Naive thymus-derived CD4-positive, alpha-beta T cell (primary cell): Measurements from ENCODE around the gene RNPEP. TPM values are rescaled to one million over a fixed set of nuclear protein-coding genes. Genes with fewer than 3 reads are reported as not detected.
A peak's percentile ranks its signal among the peaks of the same experiment; 100 is the strongest.

Experiments
- ATAC-seq: fragments of 150-1000 bp; cut with Tn5 transposase; 2 replicates; pipeline ENCODE4 v1.10.0; 2021; ENCODE audit warnings: mild to moderate bottlenecking, moderate library complexity
- CTCF ChIA-PET: fragments of 350-600 bp; sonication (Branson Sonifier 250); formaldehyde crosslinking; loops from one replicate; lab custom pipeline; 2021; ENCODE audit warnings: antibody characterized with exemption; lab: Charles Lee
- POLR2A ChIA-PET: fragments of 350-600 bp; sonication (Branson Sonifier 250); formaldehyde crosslinking; loops from one replicate; lab custom pipeline; 2021; ENCODE audit warnings: antibody characterized with exemption, inconsistent platforms; lab: Charles Lee
- DNase-seq, 9 donors: peaks; one replicate each; pipeline versions ENCODE4 v3.0.0 to v3.0.0-alpha.2; 2020 to 2022; ENCODE audit warnings: mixed read lengths in 1 of 9
- H3K27ac ChIP-seq: one replicate; pipeline ENCODE4 v1.7.0; 2013; ENCODE audit warnings: mild to moderate bottlenecking, low read depth, low read length, moderate library complexity
- H3K27me3 ChIP-seq, 2 donors: one replicate each; pipeline ENCODE4 v1.7.0; 2013; ENCODE audit warnings: low read length in 2 of 2, mild to moderate bottlenecking in 2 of 2, moderate library complexity in 2 of 2; ENCODE audit not compliant: control insufficient read depth in 2 of 2, insufficient read depth in 2 of 2
- H3K36me3 ChIP-seq, 3 experiments: 1 replicate in 2 of 3; 2 replicates in 1 of 3; pipeline ENCODE4 v1.7.0; 2013; ENCODE audit warnings: low read length in 3 of 3, mild to moderate bottlenecking in 3 of 3, moderate library complexity in 1 of 3; ENCODE audit not compliant: insufficient read depth in 3 of 3, control insufficient read depth in 2 of 3
- H3K4me1 ChIP-seq, 2 donors: one replicate each; pipeline ENCODE4 v1.7.0; 2013; ENCODE audit warnings: low read length in 2 of 2, mild to moderate bottlenecking in 2 of 2, moderate library complexity in 1 of 2; ENCODE audit not compliant: control insufficient read depth in 2 of 2, insufficient read depth in 2 of 2
- H3K4me3 ChIP-seq: 2 replicates; pipeline ENCODE4 v1.7.0; 2013; ENCODE audit warnings: mild to moderate bottlenecking, low read length
- H3K9me3 ChIP-seq, 3 experiments: 1 replicate in 2 of 3; 2 replicates in 1 of 3; pipeline ENCODE4 v1.7.0; 2013; ENCODE audit warnings: low read length in 3 of 3; ENCODE audit not compliant: control insufficient read depth in 2 of 3
- H3K27ac Mint-ChIP-seq, 9 donors: one replicate each; pipeline ENCODE4 v1.8.0; 2020 to 2022; ENCODE audit warnings: mixed read lengths in 9 of 9, mild to moderate bottlenecking in 8 of 9, moderate library complexity in 5 of 9, inconsistent platforms in 2 of 9
- H3K27me3 Mint-ChIP-seq, 5 donors: one replicate each; pipeline ENCODE4 v1.8.0; 2021 to 2022; ENCODE audit warnings: mixed read lengths in 5 of 5, mild to moderate bottlenecking in 1 of 5
- H3K36me3 Mint-ChIP-seq, 5 donors: one replicate each; pipeline ENCODE4 v1.8.0; 2020 to 2022; ENCODE audit warnings: mixed read lengths in 5 of 5, mild to moderate bottlenecking in 3 of 5, inconsistent platforms in 1 of 5
- H3K4me1 Mint-ChIP-seq, 7 donors: one replicate each; pipeline ENCODE4 v1.8.0; 2020 to 2022; ENCODE audit warnings: mixed read lengths in 7 of 7, mild to moderate bottlenecking in 3 of 7, inconsistent platforms in 1 of 7
- H3K4me3 Mint-ChIP-seq, 10 donors: one replicate each; pipeline ENCODE4 v1.8.0; 2020 to 2022; ENCODE audit warnings: mild to moderate bottlenecking in 10 of 10, mixed read lengths in 10 of 10, moderate library complexity in 6 of 10, inconsistent platforms in 2 of 10
- H3K9me3 Mint-ChIP-seq, 11 donors: one replicate each; pipeline ENCODE4 v1.8.0; 2020 to 2022; ENCODE audit warnings: mixed read lengths in 11 of 11, mild to moderate bottlenecking in 4 of 11, inconsistent platforms in 1 of 11, moderate library complexity in 1 of 11
- intact Hi-C, 2 donors: fragments of 100-400 bp; cut with micrococcal nuclease; formaldehyde crosslinking; loops; one replicate each; pipeline ENCODE4 v1.15.1; 2023
- polyA plus RNA-seq, 2 donors: library from polyadenylated mRNA; unstranded; fragments of 300-500 nt; fragmentation: Illumina TruSeq; gene quantifications; one replicate each; pipeline ENCODE4 v1.2.3, GENCODE V29; 2021
- total RNA-seq, 6 experiments: library from RNA in 5 of 6; stranded (reverse) in 5 of 6; gene quantifications; 1 replicate in 5 of 6; 2 replicates in 1 of 6; pipeline ENCODE4 v1.2.3 and lab custom pipeline; 2021 to 2026

The RNPEP gene, protein sequence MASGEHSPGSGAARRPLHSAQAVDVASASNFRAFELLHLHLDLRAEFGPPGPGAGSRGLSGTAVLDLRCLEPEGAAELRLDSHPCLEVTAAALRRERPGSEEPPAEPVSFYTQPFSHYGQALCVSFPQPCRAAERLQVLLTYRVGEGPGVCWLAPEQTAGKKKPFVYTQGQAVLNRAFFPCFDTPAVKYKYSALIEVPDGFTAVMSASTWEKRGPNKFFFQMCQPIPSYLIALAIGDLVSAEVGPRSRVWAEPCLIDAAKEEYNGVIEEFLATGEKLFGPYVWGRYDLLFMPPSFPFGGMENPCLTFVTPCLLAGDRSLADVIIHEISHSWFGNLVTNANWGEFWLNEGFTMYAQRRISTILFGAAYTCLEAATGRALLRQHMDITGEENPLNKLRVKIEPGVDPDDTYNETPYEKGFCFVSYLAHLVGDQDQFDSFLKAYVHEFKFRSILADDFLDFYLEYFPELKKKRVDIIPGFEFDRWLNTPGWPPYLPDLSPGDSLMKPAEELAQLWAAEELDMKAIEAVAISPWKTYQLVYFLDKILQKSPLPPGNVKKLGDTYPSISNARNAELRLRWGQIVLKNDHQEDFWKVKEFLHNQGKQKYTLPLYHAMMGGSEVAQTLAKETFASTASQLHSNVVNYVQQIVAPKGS
- total RNA-seq: 10 to 100 TPM; 19.4 to 43.4 (median 26.8) TPM
- polyA plus RNA-seq: 10 to 100 TPM; 23.1 to 30.2 TPM
- total RNA-seq (lab: John Stamatoyannopoulos, UW): 22.5 reads per million, percentile 53 among the genes with 10 or more reads in this experiment

DNA sequence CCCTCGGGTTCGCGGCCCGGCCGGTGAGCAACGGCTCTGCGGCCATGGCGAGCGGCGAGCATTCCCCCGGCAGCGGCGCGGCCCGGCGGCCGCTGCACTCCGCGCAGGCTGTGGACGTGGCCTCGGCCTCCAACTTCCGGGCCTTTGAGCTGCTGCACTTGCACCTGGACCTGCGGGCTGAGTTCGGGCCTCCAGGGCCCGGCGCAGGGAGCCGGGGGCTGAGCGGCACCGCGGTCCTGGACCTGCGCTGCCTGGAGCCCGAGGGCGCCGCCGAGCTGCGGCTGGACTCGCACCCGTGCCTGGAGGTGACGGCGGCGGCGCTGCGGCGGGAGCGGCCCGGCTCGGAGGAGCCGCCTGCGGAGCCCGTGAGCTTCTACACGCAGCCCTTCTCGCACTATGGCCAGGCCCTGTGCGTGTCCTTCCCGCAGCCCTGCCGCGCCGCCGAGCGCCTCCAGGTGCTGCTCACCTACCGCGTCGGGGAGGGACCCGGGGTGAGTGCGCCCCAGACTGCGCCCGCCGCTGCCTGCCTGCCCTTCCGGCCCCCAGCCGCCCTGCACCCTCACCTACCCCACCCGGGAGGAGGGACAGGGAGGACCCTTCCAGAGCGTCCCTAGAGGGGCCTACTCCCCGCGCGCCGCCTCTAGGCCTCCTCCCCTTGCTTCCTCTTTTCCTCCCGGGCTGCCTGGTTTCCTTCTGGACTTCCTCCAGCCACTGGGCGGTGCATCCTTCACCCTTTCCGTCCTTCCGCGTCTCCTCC, at the start of gene RNPEP:
TSS of gene RNPEP (plus strand) at position 26 of the 757 bp plus-strand sequence. CDS start at position 45, 19 bp downstream.
- peaks cover 0 to 16% (median 0%) of the 10 kb centered on the region in 5 donors for H3K27me3 Mint-ChIP-seq
- H3K27ac ChIP-seq: peak within 1 kb of the TSS; percentile 82
- ATAC-seq (peak; percentile 84), DNase-seq (peak; percentile 42 to 61 (median 58))
- no peaks in the 10 kb centered on the region for H3K27me3 ChIP-seq
- intact Hi-C loops: loop anchor here (1.0 to 2.0 kb wide), 2 partner anchors 28 to 154 kb away; partner anchors contain the start of genes TIMM17A (in 2 of the 2) and IPO9 (in 1 of the 2)
- peaks cover 18 to 34% (median 24%) of the 10 kb centered on the region in 7 donors for H3K4me1 Mint-ChIP-seq
- POLR2A ChIA-PET: interaction anchor here (1.1 to 1.9 kb wide), 6 partner anchors 9 to 153 kb away, joined by 3 to 7 read pairs (median 5); partner anchors contain the start of genes IPO9 and TIMM17A
- H3K4me3 ChIP-seq: peak within 1 kb of the TSS; percentile 61
- peaks cover 7 to 8% of the 10 kb centered on the region in 2 donors for H3K4me1 ChIP-seq
- H3K36me3 ChIP-seq: no peaks in the 10 kb centered on the region
- CTCF ChIA-PET: interaction anchor here (1.0 to 1.2 kb wide), 2 partner anchors 9 kb away, joined by 4 read pairs; no protein-coding TSS in a partner anchor
- H3K9me3 Mint-ChIP-seq: no peaks in the 10 kb centered on the region
- H3K4me3 Mint-ChIP-seq: peak within 1 kb of the TSS; percentile 92 to 100 (median 97)
- peak within 1 kb of the TSS; percentile 81 to 98 (median 93) for H3K27ac Mint-ChIP-seq
- H3K36me3 Mint-ChIP-seq: peaks cover 0 to 4% (median 0%) of the 10 kb centered on the region in 5 donors
- H3K9me3 ChIP-seq: no peaks in the 10 kb centered on the region

DNA sequence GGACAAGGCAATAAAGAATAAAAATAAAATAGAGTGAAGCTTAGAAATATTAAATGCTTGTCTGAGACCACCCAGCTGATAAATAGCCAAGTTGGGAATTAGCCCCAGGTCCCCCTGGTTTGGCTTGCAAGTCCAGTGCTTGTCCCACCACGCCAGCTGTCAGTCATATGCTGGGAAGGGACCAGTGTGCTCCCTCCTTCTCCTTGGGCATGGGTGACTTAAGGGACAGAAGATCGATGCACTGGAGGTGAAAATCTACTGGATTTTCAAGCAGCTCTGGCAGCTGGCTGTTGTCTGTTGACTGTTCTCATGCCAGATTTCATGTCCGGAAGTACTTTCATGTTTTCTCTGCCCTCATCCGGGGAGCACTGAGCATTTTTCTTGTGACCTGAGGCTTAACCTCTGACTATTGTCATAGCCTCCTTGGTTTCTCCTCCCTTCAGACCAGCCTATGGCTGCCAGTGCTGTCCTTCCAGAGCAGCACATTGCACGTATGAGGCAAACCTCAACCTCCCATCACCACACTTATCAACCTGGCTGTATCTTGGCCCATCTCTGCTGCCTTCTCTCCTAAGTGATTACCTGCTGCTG, 48.5 kb upstream of the RNPEP start:
- ChIA-PET CTCF (interaction anchor here (0.9 kb wide), 1 partner anchor 12 kb away, joined by 3 read pairs; no protein-coding TSS in a partner anchor), POLR2A (no interaction called here)
- H3K4me1 ChIP-seq: no peaks in the 10 kb centered on the region
- no peak for DNase-seq
- H3K27ac ChIP-seq: no peak overlapping the region
- H3K4me3 ChIP-seq: no peak overlapping the region
- H3K36me3 Mint-ChIP-seq: no peaks in the 10 kb centered on the region
- ATAC-seq: no peak
- peaks cover 0 to 28% (median 6%) of the 10 kb centered on the region in 5 donors for H3K27me3 Mint-ChIP-seq
- H3K9me3 ChIP-seq: no peaks in the 10 kb centered on the region
- H3K4me1 Mint-ChIP-seq: no peaks in the 10 kb centered on the region
- H3K9me3 Mint-ChIP-seq: peaks cover 0 to 1% (median 0%) of the 10 kb centered on the region in 11 donors
- no peaks in the 10 kb centered on the region for H3K27me3 ChIP-seq
- intact Hi-C loops: no loop called here
- H3K36me3 ChIP-seq: no peaks in the 10 kb centered on the region
- H3K27ac Mint-ChIP-seq: peak overlapping the region in 1 of 9 donors; percentile 0
- H3K4me3 Mint-ChIP-seq: no peak overlapping the region

DNA sequence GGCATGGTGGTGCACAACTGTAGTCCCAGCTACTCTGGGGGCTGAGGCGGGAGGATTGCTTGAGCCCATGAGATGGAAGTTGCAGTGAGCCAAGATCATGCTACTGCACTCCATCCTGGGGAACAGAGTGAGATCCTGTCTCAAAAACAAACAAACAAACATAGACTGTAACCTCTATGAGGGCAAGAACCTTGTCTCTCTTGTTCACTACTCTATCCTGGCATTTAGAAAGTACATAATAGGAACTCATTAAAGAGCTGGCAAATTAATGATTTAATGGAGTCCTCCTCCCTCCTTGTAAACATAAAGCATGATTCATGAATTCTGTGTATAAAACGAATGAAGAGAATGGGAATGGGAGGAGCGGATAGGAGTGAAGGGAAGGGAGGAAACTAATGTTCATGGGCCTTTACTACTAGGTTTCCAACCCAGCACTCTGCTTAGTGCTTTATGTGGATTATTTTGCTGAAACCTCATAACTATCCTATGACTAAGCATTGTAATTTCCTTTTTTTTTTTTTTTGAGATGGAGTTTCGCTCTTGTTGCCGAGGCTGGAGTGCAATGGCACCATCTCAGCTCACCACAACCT, 44.7 kb upstream of the RNPEP start:
- no peak overlapping the region for H3K27ac ChIP-seq
- DNase-seq (no peak), ATAC-seq (no peak)
- H3K36me3 ChIP-seq: no peaks in the 10 kb centered on the region
- H3K4me1 ChIP-seq: no peaks in the 10 kb centered on the region
- no peaks in the 10 kb centered on the region for H3K27me3 ChIP-seq
- Mint-ChIP-seq H3K27ac (no peak overlapping the region), H3K27me3 (peaks cover 0 to 27% (median 6%) of the 10 kb centered on the region in 5 donors), H3K4me3 (no peak overlapping the region), H3K36me3 (no peaks in the 10 kb centered on the region), H3K9me3 (no peaks in the 10 kb centered on the region), H3K4me1 (no peaks in the 10 kb centered on the region)
- CTCF ChIA-PET: interaction anchor here (0.7 kb wide), 2 partner anchors 1329 to 1785 kb away, joined by 3 to 5 read pairs; no protein-coding TSS in a partner anchor
- intact Hi-C loops: no loop called here
- H3K4me3 ChIP-seq: no peak overlapping the region
- no peaks in the 10 kb centered on the region for H3K9me3 ChIP-seq
- POLR2A ChIA-PET: no interaction called here

- DNase-seq (no peak), ATAC-seq (no peak)
- no peaks in the 10 kb centered on the region for H3K9me3 Mint-ChIP-seq
- no peaks in the 10 kb centered on the region for H3K27me3 ChIP-seq
- no peak overlapping the region for H3K27ac ChIP-seq
- H3K4me1 ChIP-seq: no peaks in the 10 kb centered on the region
- no peaks in the 10 kb centered on the region for H3K9me3 ChIP-seq
- CTCF ChIA-PET: interaction anchor here (0.7 kb wide), 1 partner anchor 1784 kb away, joined by 5 read pairs; no protein-coding TSS in a partner anchor
- H3K4me1 Mint-ChIP-seq: no peaks in the 10 kb centered on the region
- H3K36me3 ChIP-seq: no peaks in the 10 kb centered on the region
- intact Hi-C loops: no loop called here
- no peaks in the 10 kb centered on the region for H3K36me3 Mint-ChIP-seq
- POLR2A ChIA-PET: no interaction called here
- H3K27me3 Mint-ChIP-seq: peaks cover 5 to 33% (median 10%) of the 10 kb centered on the region in 5 donors
- H3K27ac Mint-ChIP-seq: no peak overlapping the region
- no peak overlapping the region for H3K4me3 Mint-ChIP-seq
- no peak overlapping the region for H3K4me3 ChIP-seq
Measured at GRCh38 chr1:201938440-201939035, 43.9 kb upstream of the RNPEP start.

DNA sequence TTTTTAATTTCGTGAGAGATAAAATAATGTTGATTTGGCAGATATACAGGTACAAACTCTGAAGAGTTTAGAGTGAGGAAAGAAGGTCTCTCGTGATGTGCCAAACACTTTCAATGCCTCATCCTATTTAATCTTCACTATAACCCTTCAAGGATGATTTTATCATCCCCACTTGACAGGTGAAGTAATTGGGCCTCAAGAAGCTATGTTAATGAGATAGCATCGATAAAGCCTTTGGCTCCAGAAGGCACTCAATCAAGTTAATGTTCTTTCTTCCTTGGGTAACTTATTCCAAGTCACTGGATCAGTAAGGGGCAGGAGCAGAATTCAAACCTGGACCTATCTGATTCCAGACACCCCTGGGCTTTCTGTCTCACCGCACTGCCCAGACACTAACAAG, 43.3 kb upstream of the RNPEP start:
- ATAC-seq (no peak), DNase-seq (no peak)
- H3K4me3 ChIP-seq: no peak overlapping the region
- no peaks in the 10 kb centered on the region for H3K4me1 Mint-ChIP-seq
- no peaks in the 10 kb centered on the region for H3K9me3 ChIP-seq
- H3K27ac Mint-ChIP-seq: no peak overlapping the region
- peaks cover 11 to 36% (median 14%) of the 10 kb centered on the region in 5 donors for H3K27me3 Mint-ChIP-seq
- intact Hi-C loops: no loop called here
- CTCF ChIA-PET: no interaction called here
- H3K27me3 ChIP-seq: no peaks in the 10 kb centered on the region
- no peaks in the 10 kb centered on the region for H3K36me3 Mint-ChIP-seq
- no peaks in the 10 kb centered on the region for H3K36me3 ChIP-seq
- H3K4me3 Mint-ChIP-seq: no peak overlapping the region
- H3K9me3 Mint-ChIP-seq: no peaks in the 10 kb centered on the region
- POLR2A ChIA-PET: no interaction called here
- H3K4me1 ChIP-seq: no peaks in the 10 kb centered on the region
- no peak overlapping the region for H3K27ac ChIP-seq
